Karpas-422 (cell line): ENCODE measurements around the gene TRERF1. TPM values are rescaled to one million over a fixed set of nuclear protein-coding genes. Genes with fewer than 3 reads are reported as not detected.
A peak's percentile ranks its signal among the peaks of the same experiment; 100 is the strongest.

Source experiments
- DNase-seq: peaks from one replicate; pipeline ENCODE4 v3.0.0-alpha.2; 2015
- H2AFZ ChIP-seq: fragments of 200-600 bp; sonication (generic); 2 replicates; pipeline ENCODE4 v1.6.1; 2014; ENCODE audit warnings: antibody characterized with exemption, low read length, mixed read lengths
- H3K27ac ChIP-seq: fragments of 200-600 bp; sonication (generic); 2 replicates; pipeline ENCODE4 v1.5.1; 2014; ENCODE audit warnings: mild to moderate bottlenecking, low read length, moderate library complexity
- H3K27me3 ChIP-seq: fragments of 200-600 bp; sonication (generic); 2 replicates; pipeline ENCODE4 v1.6.1; 2014; ENCODE audit warnings: low read length, mixed read lengths
- H3K36me3 ChIP-seq: fragments of 200-600 bp; sonication (generic); 2 replicates; pipeline ENCODE4 v1.6.1; 2014; ENCODE audit warnings: low read length, mixed read lengths; ENCODE audit not compliant: insufficient read depth
- H3K4me1 ChIP-seq: fragments of 200-600 bp; sonication (generic); 2 replicates; pipeline ENCODE4 v1.6.1; 2014; ENCODE audit warnings: mild to moderate bottlenecking, low read length, mixed read lengths
- H3K4me2 ChIP-seq: fragments of 200-600 bp; sonication (generic); 2 replicates; pipeline ENCODE4 v1.6.1; 2014; ENCODE audit warnings: low read length, low read depth, mild to moderate bottlenecking; ENCODE audit not compliant: poor library complexity, severe bottlenecking
- H3K4me3 ChIP-seq: fragments of 200-600 bp; sonication (generic); 2 replicates; pipeline ENCODE4 v1.5.1; 2014; ENCODE audit warnings: mild to moderate bottlenecking, antibody characterized with exemption, low read length, mixed read lengths
- H3K79me2 ChIP-seq: fragments of 200-600 bp; sonication (generic); 2 replicates; pipeline ENCODE4 v1.6.1; 2014; ENCODE audit warnings: mild to moderate bottlenecking, low read length, mixed read lengths
- H3K9ac ChIP-seq: fragments of 200-600 bp; sonication (generic); 2 replicates; pipeline ENCODE4 v1.6.0; 2014; ENCODE audit warnings: low read length
- H3K9me2 ChIP-seq: fragments of 200-600 bp; sonication (generic), shearing (Covaris generic); replicated peaks from 2 replicates; pipeline ENCODE4 v1.6.0; 2014; ENCODE audit warnings: mild to moderate bottlenecking, low read length, moderate library complexity; ENCODE audit not compliant: insufficient read depth
- H3K9me3 ChIP-seq: fragments of 300-700, 200-600 bp; sonication (generic); 2 replicates; pipeline ENCODE4 v1.6.1; 2014; ENCODE audit warnings: low read length, mixed read lengths
- H4K20me1 ChIP-seq: fragments of 200-600 bp; sonication (generic); 2 replicates; pipeline ENCODE4 v1.6.1; 2014; ENCODE audit warnings: mild to moderate bottlenecking, antibody characterized with exemption, low read length, low read depth; ENCODE audit not compliant: insufficient read depth
- total RNA-seq: library from RNA; depleted of rRNA; stranded (reverse); fragments of >200 nt; shearing (Covaris generic); gene quantifications from 2 replicates; pipeline ENCODE4 v1.2.3, GENCODE V29; 2014; ENCODE audit warnings: low replicate concordance; rRNA removed

TRERF1 gene
- total RNA-seq, result 30.2 and 32.7 TPM in 2 replicates

- Histone ChIP-seq H2AFZ (peak within 1 kb of the TSS; percentile 4; the same call in 1 of the 2 replicates), H4K20me1 (peaks cover 3% of the 10 kb centered on the region; the same call in 1 of the 2 replicates), H3K9me3 (no peaks in the 10 kb centered on the region), H3K27me3 (no peaks in the 10 kb centered on the region), H3K4me3 (peak within 1 kb of the TSS; percentile 99), H3K79me2 (peaks cover 51% of the 10 kb centered on the region), H3K9me2 (no peaks in the 10 kb centered on the region), H3K4me2 (peak within 1 kb of the TSS; percentile 91), H3K36me3 (peaks cover 30% of the 10 kb centered on the region), H3K4me1 (peaks cover 64% of the 10 kb centered on the region), H3K9ac (peak within 1 kb of the TSS; percentile 100), H3K27ac (peak within 1 kb of the TSS; percentile 94)
- DNase-seq, result peak; percentile 99
Observed at GRCh38 chr6:42451333-42452170, at the start of gene TRERF1. TRERF1 (minus strand) TSS chr6:42451926; CDS start chr6:42269590, 182,336 bp downstream.

- no peak overlapping the region for H3K4me3 ChIP-seq
- H3K27me3 ChIP-seq, result no peaks in the 10 kb centered on the region
- H2AFZ ChIP-seq, result no peak overlapping the region
- H3K79me2 ChIP-seq, result no peaks in the 10 kb centered on the region
- H3K36me3 ChIP-seq, result no peaks in the 10 kb centered on the region
- H3K9ac ChIP-seq, result no peak overlapping the region
- H3K9me2 ChIP-seq, result no peaks in the 10 kb centered on the region
- no peak overlapping the region for H3K27ac ChIP-seq
- no peak overlapping the region for H3K4me2 ChIP-seq
- H3K9me3 ChIP-seq, result no peaks in the 10 kb centered on the region; the same call in 1 of the 2 replicates
- H4K20me1 ChIP-seq, result no peaks in the 10 kb centered on the region
- H3K4me1 ChIP-seq, result no peaks in the 10 kb centered on the region
- peak; percentile 67 for DNase-seq
Observed at GRCh38 chr6:42498473-42499128, 46.9 kb upstream of the TRERF1 start.

GRCh38 chr6:42493914-42494539 is 42.3 kb upstream of the TRERF1 start:
- Histone ChIP-seq H3K36me3 (no peaks in the 10 kb centered on the region), H3K27ac (no peak overlapping the region), H3K9me2 (no peaks in the 10 kb centered on the region), H3K4me3 (no peak overlapping the region), H3K4me2 (no peak overlapping the region), H3K9ac (no peak overlapping the region), H2AFZ (no peak overlapping the region), H3K9me3 (no peaks in the 10 kb centered on the region), H3K79me2 (no peaks in the 10 kb centered on the region), H3K4me1 (no peaks in the 10 kb centered on the region), H4K20me1 (no peaks in the 10 kb centered on the region), H3K27me3 (no peaks in the 10 kb centered on the region)
- DNase-seq, result no peak

GRCh38 chr6:42488129-42488528 is 36.4 kb upstream of the TRERF1 start:
- Histone ChIP-seq H3K9ac (no peak overlapping the region), H3K9me3 (no peaks in the 10 kb centered on the region), H3K27me3 (0 out of 2 replicates have a peak, but pooled peaks cover 2% of the 10 kb centered on the region), H3K27ac (no peak overlapping the region), H2AFZ (no peak overlapping the region), H3K36me3 (no peaks in the 10 kb centered on the region), H3K4me2 (no peak overlapping the region), H3K4me3 (no peak overlapping the region), H3K79me2 (no peaks in the 10 kb centered on the region), H3K9me2 (no peaks in the 10 kb centered on the region), H3K4me1 (no peaks in the 10 kb centered on the region), H4K20me1 (no peaks in the 10 kb centered on the region)
- DNase-seq, result no peak

- peaks cover 5% of the 10 kb centered on the region for H3K4me1 ChIP-seq
- H3K4me2 ChIP-seq, result no peak overlapping the region
- no peak overlapping the region for H3K9ac ChIP-seq
- no peak overlapping the region for H3K27ac ChIP-seq
- no peaks in the 10 kb centered on the region for H3K9me3 ChIP-seq
- no peak overlapping the region for H2AFZ ChIP-seq
- H3K36me3 ChIP-seq, result no peaks in the 10 kb centered on the region
- H3K27me3 ChIP-seq, result 0 out of 2 replicates have a peak, but pooled peaks cover 2% of the 10 kb centered on the region
- no peaks in the 10 kb centered on the region for H4K20me1 ChIP-seq
- no peak overlapping the region for H3K4me3 ChIP-seq
- H3K79me2 ChIP-seq, result no peaks in the 10 kb centered on the region
- no peaks in the 10 kb centered on the region for H3K9me2 ChIP-seq
- no peak for DNase-seq
Observed at GRCh38 chr6:42484261-42484660, 32.5 kb upstream of the TRERF1 start.

- no peaks in the 10 kb centered on the region for H3K9me3 ChIP-seq
- H3K4me3 ChIP-seq, result no peak overlapping the region
- H3K36me3 ChIP-seq, result no peaks in the 10 kb centered on the region
- H3K4me1 ChIP-seq, result peaks cover 5% of the 10 kb centered on the region
- DNase-seq, result peak; percentile 44
- H3K9me2 ChIP-seq, result no peaks in the 10 kb centered on the region
- no peak overlapping the region for H3K27ac ChIP-seq
- no peaks in the 10 kb centered on the region for H4K20me1 ChIP-seq
- no peak overlapping the region for H2AFZ ChIP-seq
- H3K9ac ChIP-seq, result no peak overlapping the region
- no peak overlapping the region for H3K4me2 ChIP-seq
- H3K27me3 ChIP-seq, result no peaks in the 10 kb centered on the region
- no peaks in the 10 kb centered on the region for H3K79me2 ChIP-seq
Observed at GRCh38 chr6:42482174-42482573, 30.4 kb upstream of the TRERF1 start.

- DNase-seq, result no peak
- Histone ChIP-seq H3K4me1 (no peaks in the 10 kb centered on the region), H3K4me2 (no peak overlapping the region), H3K9me2 (no peaks in the 10 kb centered on the region), H3K27ac (no peak overlapping the region), H3K79me2 (no peaks in the 10 kb centered on the region), H2AFZ (no peak overlapping the region), H3K4me3 (no peak overlapping the region), H3K36me3 (no peaks in the 10 kb centered on the region), H3K9ac (no peak overlapping the region), H3K27me3 (no peaks in the 10 kb centered on the region), H3K9me3 (no peaks in the 10 kb centered on the region), H4K20me1 (no peaks in the 10 kb centered on the region)
Observed at GRCh38 chr6:42471714-42472113, 20.0 kb upstream of the TRERF1 start.

- H3K4me3 ChIP-seq, result no peak overlapping the region
- H3K9ac ChIP-seq, result no peak overlapping the region
- H3K4me1 ChIP-seq, result no peaks in the 10 kb centered on the region
- no peaks in the 10 kb centered on the region for H3K9me2 ChIP-seq
- no peak overlapping the region for H3K4me2 ChIP-seq
- no peaks in the 10 kb centered on the region for H3K27me3 ChIP-seq
- no peak overlapping the region for H2AFZ ChIP-seq
- no peak for DNase-seq
- no peaks in the 10 kb centered on the region for H3K79me2 ChIP-seq
- H3K9me3 ChIP-seq, result no peaks in the 10 kb centered on the region
- no peaks in the 10 kb centered on the region for H4K20me1 ChIP-seq
- no peak overlapping the region for H3K27ac ChIP-seq
- no peaks in the 10 kb centered on the region for H3K36me3 ChIP-seq
Observed at GRCh38 chr6:42471142-42471541, 19.4 kb upstream of the TRERF1 start.
